Osteocyte (in vitro differentiated cells): Measurements from ENCODE around the gene TMEM181. TPM values are rescaled to one million over a fixed set of nuclear protein-coding genes. Genes with fewer than 3 reads are reported as not detected.
A peak's percentile ranks its signal among the peaks of the same experiment; 100 is the strongest.

Experiments
- DNase-seq: peaks from one replicate; pipeline ENCODE4 v3.0.0; 2021; ENCODE audit warnings: mixed read lengths; ENCODE audit not compliant: unreplicated experiment; ENCODE audit errors: extremely low spot score
- H3K27ac Mint-ChIP-seq: one replicate; pipeline ENCODE4 v1.8.0; 2021; ENCODE audit warnings: mild to moderate bottlenecking, mixed read lengths; ENCODE audit not compliant: unreplicated experiment
- H3K27me3 Mint-ChIP-seq: one replicate; pipeline ENCODE4 v1.8.0; 2021; ENCODE audit warnings: mixed read lengths; ENCODE audit not compliant: unreplicated experiment
- H3K36me3 Mint-ChIP-seq: one replicate; pipeline ENCODE4 v1.8.0; 2021; ENCODE audit warnings: mixed read lengths; ENCODE audit not compliant: unreplicated experiment
- H3K4me1 Mint-ChIP-seq: one replicate; pipeline ENCODE4 v1.8.0; 2021; ENCODE audit warnings: mixed read lengths; ENCODE audit not compliant: unreplicated experiment
- H3K4me3 Mint-ChIP-seq: one replicate; pipeline ENCODE4 v1.8.0; 2021; ENCODE audit warnings: mild to moderate bottlenecking, moderate library complexity, mixed read lengths; ENCODE audit not compliant: unreplicated experiment
- H3K9me3 Mint-ChIP-seq: one replicate; pipeline ENCODE4 v1.8.0; 2021; ENCODE audit warnings: mixed read lengths; ENCODE audit not compliant: unreplicated experiment
- total RNA-seq: library from RNA; stranded (reverse); gene quantifications from 2 replicates; pipeline ENCODE4 v1.2.1, GENCODE V29; 2021
- TF ChIP-seq, protein P1 (sequence below): fragments of 200-600 bp; sonication (generic); IDR thresholded peaks from 2 replicates; pipeline ENCODE4 v1.5.0; 2021; ENCODE audit warnings: antibody characterized with exemption, mild to moderate bottlenecking, moderate library complexity

The TMEM181 gene
- total RNA-seq, 1 donor from 2014 or later: 33.5 TPM

DNA sequence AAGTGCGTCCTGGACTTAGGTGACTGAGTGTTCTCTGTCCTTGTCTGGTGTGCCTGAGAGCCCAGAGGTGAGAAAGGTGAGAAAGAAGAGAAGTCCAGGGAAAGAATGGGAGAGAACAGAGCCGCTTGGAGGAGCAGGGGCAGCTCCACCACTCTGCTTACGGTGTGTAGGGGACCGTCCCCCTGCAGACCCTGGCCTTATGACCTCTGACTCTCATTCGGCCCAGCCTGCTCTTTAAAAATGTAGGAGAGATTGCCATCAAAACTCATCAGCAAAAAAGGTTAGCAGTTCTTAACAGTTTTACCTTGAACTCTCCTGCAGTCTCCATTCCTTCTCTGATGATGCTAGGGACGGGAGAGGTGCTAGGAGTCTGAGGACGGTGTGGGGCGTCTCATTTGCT, 2.0 kb downstream of the TMEM181 start:
- no peaks in the 10 kb centered on the region for H3K27me3 Mint-ChIP-seq
- no peaks in the 10 kb centered on the region for H3K36me3 Mint-ChIP-seq
- H3K27ac Mint-ChIP-seq: peak overlapping the region; percentile 16

DNA sequence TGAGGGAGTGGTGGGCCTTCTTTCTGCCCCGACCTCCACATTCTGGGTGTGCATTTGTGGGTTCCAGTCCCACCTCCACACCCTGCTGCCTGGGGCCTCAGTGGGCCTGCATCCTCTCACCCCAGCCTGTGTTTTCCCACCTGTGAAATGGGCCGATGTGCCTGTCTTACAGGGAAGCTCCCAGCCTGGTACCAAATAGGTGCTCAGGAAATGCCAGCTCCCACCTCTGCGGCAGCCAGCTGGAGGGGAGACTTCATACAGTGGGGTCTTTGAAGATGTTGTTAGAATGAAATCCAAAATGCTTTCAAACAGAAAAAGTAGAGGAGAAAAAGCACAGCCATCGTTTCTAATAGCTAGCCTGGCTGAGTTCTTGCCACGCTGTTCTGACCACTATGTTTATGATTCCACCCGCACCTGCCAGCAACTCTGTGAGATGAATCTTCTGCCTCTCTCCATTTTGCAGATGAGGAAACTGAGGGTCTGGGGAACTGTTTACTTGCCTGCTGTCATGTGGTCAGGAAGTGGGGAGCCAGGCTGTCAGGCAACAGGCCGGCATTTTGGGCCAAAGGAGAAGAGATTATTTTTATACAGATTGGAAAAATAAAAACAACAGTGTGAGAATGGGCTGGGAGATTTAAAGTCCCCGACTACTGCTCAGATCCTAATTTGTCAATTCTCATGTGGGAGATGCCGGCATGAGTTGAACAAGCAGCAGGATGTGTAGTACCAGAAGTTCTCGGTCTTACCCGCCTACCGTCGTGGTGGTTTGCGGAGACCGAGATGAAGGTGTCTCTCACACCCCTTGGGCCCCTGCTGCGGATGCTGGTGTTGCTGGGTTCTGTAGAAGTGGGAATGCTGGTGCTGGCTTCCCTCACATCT, 4.6 kb downstream of the TMEM181 start:
- no peaks in the 10 kb centered on the region for H3K27me3 Mint-ChIP-seq

More for the DNA sequence above, 2.0 kb downstream of the TMEM181 start:
- H3K4me1 Mint-ChIP-seq: peaks cover 20% of the 10 kb centered on the region
- peak overlapping the region; percentile 93 for H3K4me3 Mint-ChIP-seq
- DNase-seq: no peak
- TF ChIP-seq, protein P1, sequence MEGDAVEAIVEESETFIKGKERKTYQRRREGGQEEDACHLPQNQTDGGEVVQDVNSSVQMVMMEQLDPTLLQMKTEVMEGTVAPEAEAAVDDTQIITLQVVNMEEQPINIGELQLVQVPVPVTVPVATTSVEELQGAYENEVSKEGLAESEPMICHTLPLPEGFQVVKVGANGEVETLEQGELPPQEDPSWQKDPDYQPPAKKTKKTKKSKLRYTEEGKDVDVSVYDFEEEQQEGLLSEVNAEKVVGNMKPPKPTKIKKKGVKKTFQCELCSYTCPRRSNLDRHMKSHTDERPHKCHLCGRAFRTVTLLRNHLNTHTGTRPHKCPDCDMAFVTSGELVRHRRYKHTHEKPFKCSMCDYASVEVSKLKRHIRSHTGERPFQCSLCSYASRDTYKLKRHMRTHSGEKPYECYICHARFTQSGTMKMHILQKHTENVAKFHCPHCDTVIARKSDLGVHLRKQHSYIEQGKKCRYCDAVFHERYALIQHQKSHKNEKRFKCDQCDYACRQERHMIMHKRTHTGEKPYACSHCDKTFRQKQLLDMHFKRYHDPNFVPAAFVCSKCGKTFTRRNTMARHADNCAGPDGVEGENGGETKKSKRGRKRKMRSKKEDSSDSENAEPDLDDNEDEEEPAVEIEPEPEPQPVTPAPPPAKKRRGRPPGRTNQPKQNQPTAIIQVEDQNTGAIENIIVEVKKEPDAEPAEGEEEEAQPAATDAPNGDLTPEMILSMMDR: no peak
- H3K9me3 Mint-ChIP-seq: no peaks in the 10 kb centered on the region

DNA sequence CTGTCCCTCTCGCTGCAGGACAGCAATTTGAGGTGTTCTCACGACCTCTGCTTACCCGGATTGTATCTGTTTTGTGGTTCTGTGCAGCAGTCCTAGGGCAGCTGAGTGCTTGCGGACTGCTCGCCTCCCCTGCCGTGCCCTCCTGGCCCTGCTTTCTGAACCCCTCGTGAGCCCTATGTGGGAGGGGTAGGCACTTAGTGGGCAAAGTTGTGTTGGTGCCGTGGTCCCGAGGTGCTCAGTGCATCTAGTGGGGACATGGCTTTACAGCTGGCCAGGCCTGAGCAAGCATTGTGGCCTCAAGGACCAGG, 5.2 kb downstream of the TMEM181 start:
- peaks cover 37% of the 10 kb centered on the region for H3K4me1 Mint-ChIP-seq
- H3K27me3 Mint-ChIP-seq: no peaks in the 10 kb centered on the region
- H3K36me3 Mint-ChIP-seq: no peaks in the 10 kb centered on the region
- no peaks in the 10 kb centered on the region for H3K9me3 Mint-ChIP-seq
- no peak for DNase-seq
- no peak overlapping the region for H3K27ac Mint-ChIP-seq
- H3K4me3 Mint-ChIP-seq: no peak overlapping the region
- TF ChIP-seq, protein P1: no peak

More for the DNA sequence above, 4.6 kb downstream of the TMEM181 start:
- Mint-ChIP-seq H3K4me3 (no peak overlapping the region), H3K27ac (no peak overlapping the region), H3K9me3 (no peaks in the 10 kb centered on the region), H3K4me1 (peaks cover 37% of the 10 kb centered on the region), H3K36me3 (no peaks in the 10 kb centered on the region)
- no peak for DNase-seq
- TF ChIP-seq, protein P1: no peak

DNA sequence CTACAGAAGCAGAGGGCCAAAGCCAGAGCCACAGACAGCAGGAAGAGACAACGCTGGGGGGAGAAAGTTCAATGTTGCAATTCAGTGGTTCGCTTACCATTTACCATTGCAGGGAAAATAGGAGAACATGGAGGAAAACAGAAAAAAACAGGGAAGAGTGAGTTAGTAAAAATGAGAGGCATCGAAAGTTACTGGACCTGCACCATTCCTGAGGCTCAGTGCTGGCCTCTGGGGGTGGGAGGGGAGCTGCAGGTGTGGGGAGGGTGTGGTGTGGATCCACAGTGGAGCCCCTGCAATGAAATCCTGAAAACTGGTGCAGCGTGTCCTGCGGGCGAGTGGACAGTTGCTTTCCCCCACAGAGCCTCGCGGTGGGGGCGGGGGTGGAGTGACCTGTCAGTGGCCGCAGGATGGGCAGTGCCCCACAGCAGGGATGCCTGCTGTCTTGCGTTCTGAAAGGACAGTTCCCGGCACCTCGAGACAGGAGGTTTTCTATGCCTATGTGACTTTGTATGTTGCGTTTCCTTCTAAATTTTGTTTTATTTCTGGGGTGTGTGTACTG, 5.7 kb downstream of the TMEM181 start:
- DNase-seq: no peak
- Mint-ChIP-seq H3K9me3 (no peaks in the 10 kb centered on the region), H3K36me3 (peaks cover 2% of the 10 kb centered on the region), H3K4me3 (no peak overlapping the region), H3K4me1 (peaks cover 37% of the 10 kb centered on the region), H3K27ac (no peak overlapping the region), H3K27me3 (no peaks in the 10 kb centered on the region)
- TF ChIP-seq, protein P1: no peak

DNA sequence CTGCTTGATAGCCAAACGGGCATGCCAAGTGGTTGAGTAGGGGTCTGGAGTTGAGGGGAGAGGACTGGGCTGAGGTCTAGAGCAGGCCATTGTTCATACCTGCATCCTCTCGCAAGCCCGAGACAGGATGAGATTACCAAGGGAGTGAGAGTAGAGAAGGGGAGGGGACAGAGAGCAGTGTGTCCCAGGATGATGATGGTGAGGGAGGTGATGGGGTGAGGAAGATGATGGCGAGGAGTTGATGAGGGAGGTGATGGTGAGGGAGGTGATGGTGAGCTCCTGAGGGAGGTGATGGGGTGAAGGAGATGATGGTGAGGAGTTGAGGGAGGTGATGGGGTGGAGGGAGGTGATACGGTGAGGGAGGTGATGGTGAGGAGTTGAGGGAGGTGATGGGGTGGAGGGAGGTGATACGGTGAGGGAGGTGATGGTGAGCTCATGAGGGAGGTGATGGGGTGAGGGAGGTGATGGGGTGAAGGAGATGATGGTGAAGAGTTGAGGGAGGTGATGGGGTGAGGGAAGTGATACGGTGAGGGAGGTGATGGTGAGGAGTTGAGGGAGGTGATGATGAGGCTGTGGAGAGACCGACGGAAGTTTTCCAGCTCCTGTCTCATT, 6.4 kb downstream of the TMEM181 start:
- Mint-ChIP-seq H3K27ac (no peak overlapping the region), H3K27me3 (no peaks in the 10 kb centered on the region), H3K4me3 (no peak overlapping the region), H3K9me3 (no peaks in the 10 kb centered on the region), H3K36me3 (peaks cover 2% of the 10 kb centered on the region), H3K4me1 (peaks cover 32% of the 10 kb centered on the region)
- TF ChIP-seq, protein P1: no peak
- no peak for DNase-seq
